HG02884 (cell line): ENCODE measurements around the gene ATG2B.
"Not testable (repeated sequence)": the region's sequence is repeated elsewhere in the genome, so short reads cannot be mapped to it uniquely, and the experiment has no call there.

Source experiments
- ATAC-seq: cut with Tn5 transposase; IDR thresholded peaks from one replicate; pipeline ENCODE4 v1.9.1; 2021; ENCODE audit warnings: mild to moderate bottlenecking, moderate library complexity; ENCODE audit not compliant: unreplicated experiment

Gene ATG2B

GRCh38 chr14:96255501-96256366 is 107.4 kb downstream of the ATG2B start, which contains the start of gene BDKRB1:
Gene BDKRB1, plus strand, starts transcription at chr14:96256210. Its CDS starts 7,473 bp downstream, at chr14:96263683.
- ATAC-seq: no peak

- no peak for ATAC-seq
Measured at GRCh38 chr14:96254687-96255086, 108.5 kb downstream of the ATG2B start.

GRCh38 chr14:96252999-96253539 is 110.1 kb downstream of the ATG2B start:
- no peak for ATAC-seq

- no peak for ATAC-seq
Measured at GRCh38 chr14:96252323-96252998, 110.7 kb downstream of the ATG2B start.

- ATAC-seq: no peak
Measured at GRCh38 chr14:96251656-96252155, 111.4 kb downstream of the ATG2B start.

- ATAC-seq: no peak
Measured at GRCh38 chr14:96250485-96250884, 112.7 kb downstream of the ATG2B start.

GRCh38 chr14:96249029-96249428 is 114.1 kb downstream of the ATG2B start:
- no peak for ATAC-seq

GRCh38 chr14:96247031-96247430 is 116.1 kb downstream of the ATG2B start:
- no peak for ATAC-seq

- ATAC-seq: no peak
Measured at GRCh38 chr14:96246539-96246847, 116.6 kb downstream of the ATG2B start.

- no peak for ATAC-seq
Measured at GRCh38 chr14:96245710-96246538, 117.2 kb downstream of the ATG2B start.

- ATAC-seq: not testable (repeated sequence)
Measured at GRCh38 chr14:96245074-96245473, 118.1 kb downstream of the ATG2B start.

- ATAC-seq: no peak
Measured at GRCh38 chr14:96243785-96244184, 119.4 kb downstream of the ATG2B start.

GRCh38 chr14:96242126-96242525 is 121.0 kb downstream of the ATG2B start:
- no peak for ATAC-seq

GRCh38 chr14:96240641-96241040 is 122.5 kb downstream of the ATG2B start:
- no peak for ATAC-seq

- no peak for ATAC-seq
Measured at GRCh38 chr14:96239711-96240141, 123.4 kb downstream of the ATG2B start.

GRCh38 chr14:96238676-96239265 is 124.4 kb downstream of the ATG2B start:
- ATAC-seq: no peak

GRCh38 chr14:96237641-96238040 is 125.5 kb downstream of the ATG2B start:
- ATAC-seq: no peak

GRCh38 chr14:96235426-96235825 is 127.7 kb downstream of the ATG2B start:
- no peak for ATAC-seq

GRCh38 chr14:96233661-96234060 is 129.5 kb downstream of the ATG2B start:
- ATAC-seq: no peak

- ATAC-seq: no peak
Measured at GRCh38 chr14:96232506-96232905, 130.6 kb downstream of the ATG2B start.
